DMS153 treated with DMSO at 0.1 percent for 48 hours (cell line): Measurements from ENCODE around the gene RPL41.
"Not testable (repeated sequence)": the region's sequence is repeated elsewhere in the genome, so short reads cannot be mapped to it uniquely, and the experiment has no call there.

Experiments
- DNase-seq: peaks from one replicate; lab custom pipeline; 2025; ENCODE audit not compliant: unreplicated experiment; lab: John Stamatoyannopoulos, UW

The RPL41 gene

DNA sequence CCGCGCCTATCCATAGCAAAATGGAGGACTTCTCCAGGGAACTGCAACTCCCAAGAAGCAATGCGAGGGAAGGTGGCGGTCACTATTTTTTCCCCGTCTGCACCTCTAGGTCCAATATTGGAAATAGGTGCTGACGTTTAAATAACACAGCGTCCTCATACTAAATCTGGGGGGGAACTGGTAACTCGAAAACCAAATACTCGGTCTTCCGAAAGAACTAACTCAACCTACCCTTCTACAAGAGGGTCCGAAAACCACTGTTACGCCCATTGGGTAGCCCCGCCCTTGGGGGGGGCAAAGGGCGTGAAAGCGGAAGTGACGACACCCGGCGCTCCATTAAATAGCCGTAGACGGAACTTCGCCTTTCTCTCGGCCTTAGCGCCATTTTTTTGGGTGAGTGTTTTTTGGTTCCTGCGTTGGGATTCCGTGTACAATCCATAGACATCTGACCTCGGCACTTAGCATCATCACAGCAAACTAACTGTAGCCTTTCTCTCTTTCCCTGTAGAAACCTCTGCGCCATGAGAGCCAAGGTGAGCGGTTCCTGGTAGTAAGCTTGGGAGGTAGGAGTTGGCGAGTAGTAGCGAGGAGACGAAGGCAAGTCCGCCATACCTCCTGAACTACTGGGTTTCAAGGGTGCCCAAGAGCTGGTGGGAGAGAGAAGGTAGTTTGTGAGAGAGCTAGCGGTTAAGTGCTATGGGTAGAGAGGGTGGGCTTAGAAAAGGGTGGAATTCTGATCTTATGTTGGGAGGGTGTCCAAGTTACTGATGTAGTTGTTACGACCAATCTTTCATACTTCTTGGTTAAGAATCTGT lies at the start of gene RPL41:
RPL41 (plus strand) TSS at position 367 of the 815 bp plus-strand sequence.
- DNase-seq = peak; percentile 98

DNA sequence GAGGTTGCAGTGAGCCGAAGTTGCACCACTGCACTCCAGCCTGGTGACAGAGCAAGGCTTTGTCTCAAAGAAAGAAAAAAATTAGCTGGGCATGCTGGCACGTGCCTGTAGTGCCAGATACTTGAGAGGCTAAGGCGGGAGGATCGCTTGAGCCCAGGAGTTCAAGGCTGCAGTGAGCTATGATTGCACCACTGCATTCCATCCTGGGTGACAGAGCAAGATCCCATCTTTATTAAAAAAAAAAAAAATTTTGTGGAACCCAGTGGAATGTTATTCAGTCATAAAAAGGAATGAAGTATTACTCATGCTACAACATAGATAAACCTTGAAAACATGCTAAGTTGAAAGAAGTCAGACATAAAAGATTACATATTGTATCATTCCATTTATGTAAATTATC lies 44.8 kb upstream of the RPL41 start:
- DNase-seq = no peak

GRCh38 chr12:56074396-56074795 lies 42.0 kb upstream of the RPL41 start:
- DNase-seq = no peak

- not testable (repeated sequence) for DNase-seq
Measured at GRCh38 chr12:56077966-56078365, 38.5 kb upstream of the RPL41 start.

DNA sequence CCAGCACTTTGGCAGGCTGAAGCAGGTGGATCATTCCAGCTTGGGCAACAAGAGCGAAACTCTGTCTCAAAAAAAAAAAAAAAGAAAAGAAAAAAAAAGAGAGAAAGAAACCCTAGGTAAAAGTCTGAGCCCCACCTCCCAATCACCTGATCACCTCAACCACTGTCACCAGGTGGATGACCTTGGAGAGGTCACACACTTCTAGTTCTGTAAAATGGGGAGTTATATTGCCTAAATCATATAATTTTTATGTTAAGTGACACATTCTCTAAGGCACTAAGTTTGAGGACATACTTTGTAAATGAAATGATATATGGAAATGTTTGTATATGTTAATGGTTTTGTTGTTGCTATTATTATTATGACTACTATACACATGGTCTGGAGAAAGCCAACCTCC lies 38.0 kb upstream of the RPL41 start:
- no peak for DNase-seq

DNA sequence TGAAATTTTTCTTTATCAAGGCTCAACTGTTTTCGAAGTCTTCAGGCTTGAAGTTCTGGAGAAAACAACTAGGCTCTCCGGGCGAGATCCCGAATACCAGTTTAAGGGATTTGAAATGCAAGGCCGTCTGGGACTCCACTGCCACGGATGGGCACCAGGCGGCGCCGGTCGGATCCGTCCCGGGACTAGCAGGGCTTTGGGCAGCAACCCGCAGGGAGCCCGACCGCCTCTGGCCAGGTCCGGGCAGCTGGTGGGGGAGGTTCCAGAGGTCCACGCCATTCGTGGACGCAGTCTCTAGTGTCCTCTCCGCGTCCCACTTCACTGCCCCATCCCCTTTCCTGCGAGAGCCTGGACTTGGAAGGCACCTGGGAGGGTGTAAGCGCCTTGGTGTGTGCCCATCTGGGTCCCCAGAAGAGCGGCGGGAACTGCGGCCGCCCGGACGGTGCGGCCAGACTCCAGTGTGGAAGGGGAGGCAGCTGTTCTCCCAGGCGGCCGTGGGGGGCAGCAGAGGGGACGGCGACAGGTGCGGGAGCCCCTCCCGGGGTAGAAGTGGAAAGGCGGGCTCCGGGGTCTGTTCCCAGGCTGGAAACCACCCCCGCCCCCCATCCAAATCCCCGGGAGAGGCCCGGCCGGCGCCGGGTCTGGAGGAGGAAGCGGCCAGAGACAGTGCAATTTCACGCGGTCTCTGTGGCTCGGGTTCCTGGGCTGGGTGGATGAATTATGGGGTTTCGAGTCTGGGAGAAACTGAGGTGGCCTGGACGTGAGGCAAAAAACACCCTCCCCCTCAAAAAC lies 37.3 kb upstream of the RPL41 start:
- DNase-seq = peak; percentile 64

- DNase-seq = peak; percentile 71
Measured at GRCh38 chr12:56079723-56080555, 36.5 kb upstream of the RPL41 start, which contains the start of gene ERBB3. ERBB3 (plus strand) TSS chr12:56080165; CDS start chr12:56080301, 136 bp downstream.

- no peak for DNase-seq
Measured at GRCh38 chr12:56080556-56081138, 35.8 kb upstream of the RPL41 start.

DNA sequence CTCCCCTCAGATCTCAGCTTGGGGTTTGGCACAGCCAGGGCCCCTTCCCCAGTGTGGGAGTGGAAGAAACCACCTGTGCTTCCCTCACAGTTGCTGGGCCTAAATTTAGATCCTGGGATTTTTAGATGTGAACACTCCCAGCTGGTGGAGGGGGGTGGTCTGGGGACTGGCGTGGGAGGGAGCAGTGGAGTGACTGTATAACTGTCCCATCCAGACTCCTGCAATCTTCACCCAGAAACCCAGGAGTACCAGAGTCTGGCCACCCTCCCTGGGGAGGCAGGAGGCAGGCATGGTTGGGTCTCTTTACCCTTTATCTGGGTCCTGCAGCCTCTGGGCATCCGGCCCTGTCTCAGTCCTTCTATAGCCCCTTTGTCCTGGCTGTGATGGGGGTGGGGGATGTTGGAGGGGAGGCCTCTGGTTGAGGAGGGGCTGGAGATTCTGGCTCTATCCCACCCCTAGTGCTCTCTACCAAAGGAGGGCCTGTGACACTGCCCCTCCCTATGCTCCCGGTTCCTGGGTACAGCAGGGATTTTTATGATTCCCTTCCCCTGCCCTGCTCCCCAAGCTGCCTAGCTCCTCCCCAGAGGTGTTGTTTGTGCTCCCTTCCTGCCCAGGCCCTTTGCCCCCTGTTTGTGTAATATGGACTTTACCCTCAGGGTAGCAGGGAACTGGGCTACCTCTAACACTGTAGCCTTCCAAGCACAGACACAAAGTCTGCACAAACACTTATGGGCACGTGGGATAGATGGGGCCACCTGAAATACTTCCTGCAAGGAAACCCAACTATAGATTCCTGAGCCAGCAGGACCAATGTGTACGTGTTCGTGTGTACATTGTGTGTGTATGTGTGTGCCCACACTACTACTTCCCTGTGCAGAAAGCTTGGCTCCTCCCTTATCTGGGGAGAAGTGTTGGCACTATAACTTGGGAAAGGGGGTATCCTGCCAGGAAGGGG lies 34.8 kb upstream of the RPL41 start:
- no peak for DNase-seq

- DNase-seq = no peak
Measured at GRCh38 chr12:56082382-56082781, 34.1 kb upstream of the RPL41 start.

GRCh38 chr12:56082967-56083366 lies 33.5 kb upstream of the RPL41 start:
- DNase-seq = no peak

DNA sequence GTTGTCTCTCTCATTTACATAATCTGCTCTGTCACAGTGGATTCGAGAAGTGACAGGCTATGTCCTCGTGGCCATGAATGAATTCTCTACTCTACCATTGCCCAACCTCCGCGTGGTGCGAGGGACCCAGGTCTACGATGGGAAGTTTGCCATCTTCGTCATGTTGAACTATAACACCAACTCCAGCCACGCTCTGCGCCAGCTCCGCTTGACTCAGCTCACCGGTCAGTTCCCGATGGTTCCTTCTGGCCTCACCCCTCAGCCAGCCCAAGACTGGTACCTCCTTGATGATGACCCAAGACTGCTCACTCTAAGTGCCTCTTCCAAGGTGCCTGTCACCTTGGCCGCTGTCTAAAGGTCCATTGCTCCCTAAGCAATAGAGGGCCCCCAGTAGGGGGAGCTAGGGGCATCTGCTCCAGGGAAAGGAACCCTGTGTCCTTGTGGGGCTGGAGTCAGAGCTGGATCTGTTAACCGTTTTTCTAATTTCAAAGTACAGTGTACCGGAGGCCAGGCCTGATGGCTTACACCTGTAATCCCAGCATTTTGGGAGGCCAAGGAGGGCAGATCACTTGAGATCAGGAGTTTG lies 31.4 kb upstream of the RPL41 start:
- DNase-seq = no peak

GRCh38 chr12:56086096-56086495 lies 30.3 kb upstream of the RPL41 start:
- DNase-seq = no peak

- DNase-seq = no peak
Measured at GRCh38 chr12:56086608-56087007, 29.8 kb upstream of the RPL41 start.

DNA sequence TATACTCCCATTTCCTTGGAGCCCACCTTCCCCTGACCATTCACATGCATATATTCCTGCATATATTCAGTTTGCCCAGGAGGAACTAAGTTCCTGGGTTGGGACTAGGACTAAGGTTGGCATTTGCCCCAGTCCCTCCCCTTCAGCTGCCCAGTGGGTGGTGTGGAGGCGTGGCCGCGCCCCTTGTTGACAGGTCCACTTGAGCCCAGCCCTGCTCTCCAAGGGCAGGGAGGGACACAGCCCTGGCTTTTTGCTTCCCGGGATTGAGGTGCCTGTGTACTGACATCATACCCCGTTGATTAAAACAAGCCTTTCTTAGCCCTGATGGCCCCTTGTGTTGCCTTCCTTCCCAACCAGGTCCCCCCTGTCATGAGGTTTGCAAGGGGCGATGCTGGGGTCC lies 29.2 kb upstream of the RPL41 start:
- DNase-seq = no peak

DNA sequence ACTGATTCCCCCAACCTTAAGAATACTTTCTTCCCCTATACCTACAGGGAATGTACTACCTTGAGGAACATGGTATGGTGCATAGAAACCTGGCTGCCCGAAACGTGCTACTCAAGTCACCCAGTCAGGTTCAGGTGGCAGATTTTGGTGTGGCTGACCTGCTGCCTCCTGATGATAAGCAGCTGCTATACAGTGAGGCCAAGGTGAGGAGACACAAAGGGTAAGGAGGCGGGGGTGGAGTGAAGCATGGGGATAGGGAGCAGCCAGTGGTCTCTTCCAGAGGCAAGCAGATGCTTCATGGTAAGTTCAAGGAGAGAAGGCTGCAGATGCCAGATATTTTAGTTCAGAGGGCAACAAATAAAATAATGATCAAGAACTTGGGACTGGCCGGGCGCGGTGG lies 18.7 kb upstream of the RPL41 start:
- DNase-seq = no peak

- DNase-seq = no peak
Measured at GRCh38 chr12:56098592-56098991, 17.8 kb upstream of the RPL41 start.

GRCh38 chr12:56099787-56100186 lies 16.6 kb upstream of the RPL41 start:
- DNase-seq = no peak

- DNase-seq = no peak
Measured at GRCh38 chr12:56101045-56101444, 15.4 kb upstream of the RPL41 start.
